Measurements from ENCODE around the gene NACC2. TPM values are rescaled to one million over a fixed set of nuclear protein-coding genes. Genes with fewer than 3 reads are reported as not detected.

The NACC2 gene
- total RNA-seq, 4 donors from 2014 or later, result 26.0 to 51.7 (median 43.5) TPM

- Histone ChIP-seq H3K9me3 (no peaks in the 10 kb centered on the region), H3K4me1 (peaks cover 66 to 72% of the 10 kb centered on the region in 2 donors), H3K36me3 (no peaks in the 10 kb centered on the region), H3K27ac (peak overlapping the region; percentile 95 to 100 (median 98)), H3K27me3 (no peaks in the 10 kb centered on the region), H3K4me3 (peak overlapping the region in 3 of 4 donors; percentile 67 to 90 (median 79))
- in situ Hi-C loops (cut with MboI; ENCODE audit: low sequenced_read_pairs in 4 of 4), result loop anchor here in 1 of 4 donors (10.0 kb wide), 1 partner anchor 128 kb away; the partner anchor contains the start of gene UBAC1
- TF ChIP-seq POLR2A (IDR thresholded peaks at IDR 0.05), result no peak
- TF ChIP-seq, protein P1, sequence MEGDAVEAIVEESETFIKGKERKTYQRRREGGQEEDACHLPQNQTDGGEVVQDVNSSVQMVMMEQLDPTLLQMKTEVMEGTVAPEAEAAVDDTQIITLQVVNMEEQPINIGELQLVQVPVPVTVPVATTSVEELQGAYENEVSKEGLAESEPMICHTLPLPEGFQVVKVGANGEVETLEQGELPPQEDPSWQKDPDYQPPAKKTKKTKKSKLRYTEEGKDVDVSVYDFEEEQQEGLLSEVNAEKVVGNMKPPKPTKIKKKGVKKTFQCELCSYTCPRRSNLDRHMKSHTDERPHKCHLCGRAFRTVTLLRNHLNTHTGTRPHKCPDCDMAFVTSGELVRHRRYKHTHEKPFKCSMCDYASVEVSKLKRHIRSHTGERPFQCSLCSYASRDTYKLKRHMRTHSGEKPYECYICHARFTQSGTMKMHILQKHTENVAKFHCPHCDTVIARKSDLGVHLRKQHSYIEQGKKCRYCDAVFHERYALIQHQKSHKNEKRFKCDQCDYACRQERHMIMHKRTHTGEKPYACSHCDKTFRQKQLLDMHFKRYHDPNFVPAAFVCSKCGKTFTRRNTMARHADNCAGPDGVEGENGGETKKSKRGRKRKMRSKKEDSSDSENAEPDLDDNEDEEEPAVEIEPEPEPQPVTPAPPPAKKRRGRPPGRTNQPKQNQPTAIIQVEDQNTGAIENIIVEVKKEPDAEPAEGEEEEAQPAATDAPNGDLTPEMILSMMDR (IDR thresholded peaks at IDR 0.05 in 4 of 5, conservative IDR thresholded peaks at IDR 0.05 in 1 of 5), result no peak
- DNase-seq (peak in 1 of 2 donors; percentile 14), ATAC-seq (no peak)
- intact Hi-C loops (cut with DNase I; ENCODE audit: low total_unique reads), result loop anchor here (5.0 kb wide), 1 partner anchor 185 kb away; the partner anchor contains the start of gene CAMSAP1
Measured at GRCh38 chr9:136092741-136093140, 2.3 kb downstream of the NACC2 start.

DNA sequence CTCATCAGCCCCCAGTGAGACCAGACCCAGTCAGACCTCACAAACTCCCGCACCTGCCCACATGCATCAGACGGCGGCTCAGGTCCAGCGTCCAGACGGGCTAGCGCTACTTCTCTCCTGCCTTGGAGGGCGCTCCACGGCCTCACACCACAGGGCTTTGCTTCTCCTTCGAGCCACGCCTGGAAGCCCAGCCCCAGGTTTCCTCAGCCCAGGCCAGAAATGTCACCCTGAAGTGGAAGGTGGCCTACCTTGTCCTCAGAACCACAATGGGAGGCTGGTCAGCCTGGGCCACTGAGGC, 2.8 kb downstream of the NACC2 start:
- Histone ChIP-seq H3K36me3 (no peaks in the 10 kb centered on the region), H3K27ac (peak overlapping the region; percentile 95 to 100 (median 98)), H3K9me3 (no peaks in the 10 kb centered on the region), H3K27me3 (no peaks in the 10 kb centered on the region), H3K4me3 (peak overlapping the region in 2 of 4 donors; percentile 67 to 79), H3K4me1 (peaks cover 71 to 77% of the 10 kb centered on the region in 2 donors)
- in situ Hi-C loops (cut with MboI; ENCODE audit: low sequenced_read_pairs in 4 of 4), result loop anchor here in 1 of 4 donors (10.0 kb wide), 1 partner anchor 128 kb away; the partner anchor contains the start of gene UBAC1
- intact Hi-C loops (cut with DNase I; ENCODE audit: low total_unique reads), result loop anchor here (5.0 kb wide), 1 partner anchor 185 kb away; the partner anchor contains the start of gene CAMSAP1
- TF ChIP-seq POLR2A (IDR thresholded peaks at IDR 0.05), result no peak
- TF ChIP-seq, protein P1 (IDR thresholded peaks at IDR 0.05 in 4 of 5, conservative IDR thresholded peaks at IDR 0.05 in 1 of 5), result no peak
- DNase-seq, result peak in 1 of 2 donors; percentile 57
- ATAC-seq, result no peak

DNA sequence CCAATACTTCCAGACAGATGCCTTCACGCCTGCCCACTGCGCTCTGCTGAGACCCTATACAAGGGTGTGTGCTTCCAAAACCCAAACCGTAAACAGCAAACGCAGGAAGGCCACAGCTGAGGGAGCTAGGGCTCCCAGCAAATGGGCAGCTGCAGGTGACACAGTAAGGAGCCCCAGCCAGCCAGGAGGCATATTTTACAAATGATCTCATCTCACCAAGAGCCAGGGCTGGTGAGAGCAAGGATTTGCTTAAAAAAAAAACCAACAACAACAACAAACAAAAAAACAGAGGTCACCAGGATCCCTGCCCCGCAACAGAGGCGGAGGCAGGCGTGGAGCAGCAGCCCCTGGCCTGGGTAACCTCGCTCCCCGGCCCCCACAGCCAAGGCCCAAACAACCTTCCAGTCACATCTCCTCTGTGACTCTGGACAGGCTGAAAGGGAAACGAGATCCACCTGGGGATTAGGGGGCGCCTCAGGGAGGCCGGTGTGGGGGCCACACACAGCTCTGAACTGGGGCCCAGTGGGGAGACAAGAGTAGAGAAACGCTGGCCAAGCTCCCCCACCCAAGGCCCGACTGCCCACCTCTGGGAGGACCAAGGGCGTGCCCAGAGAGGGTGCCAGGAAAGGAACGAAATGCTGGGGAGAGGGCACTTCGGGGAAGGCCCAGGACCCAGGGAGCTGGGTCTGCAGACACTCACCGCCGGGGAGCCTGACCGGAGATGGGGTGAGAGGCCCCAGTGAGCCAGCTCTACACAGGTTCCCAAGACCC, 3.3 kb downstream of the NACC2 start:
- Histone ChIP-seq H3K27me3 (no peaks in the 10 kb centered on the region), H3K4me1 (peaks cover 76 to 80% of the 10 kb centered on the region in 2 donors), H3K4me3 (peak overlapping the region in 3 of 4 donors; percentile 2 to 38 (median 23)), H3K27ac (peak overlapping the region; percentile 95 to 100 (median 98)), H3K36me3 (no peaks in the 10 kb centered on the region), H3K9me3 (no peaks in the 10 kb centered on the region)
- in situ Hi-C loops (cut with MboI; ENCODE audit: low sequenced_read_pairs in 4 of 4) (loop anchor here in 1 of 4 donors (10.0 kb wide), 1 partner anchor 127 kb away; the partner anchor contains the start of gene UBAC1), intact Hi-C loops (cut with DNase I; ENCODE audit: low total_unique reads) (loop anchor here (5.0 kb wide), 1 partner anchor 184 kb away; the partner anchor contains the start of gene CAMSAP1)
- ATAC-seq, result peak; percentile 21 to 42
- TF ChIP-seq, protein P1 (IDR thresholded peaks at IDR 0.05 in 4 of 5, conservative IDR thresholded peaks at IDR 0.05 in 1 of 5), result no peak
- peak; percentile 52 to 60 for TF ChIP-seq POLR2A (IDR thresholded peaks at IDR 0.05)
- DNase-seq, result peak; percentile 47 to 69

DNA sequence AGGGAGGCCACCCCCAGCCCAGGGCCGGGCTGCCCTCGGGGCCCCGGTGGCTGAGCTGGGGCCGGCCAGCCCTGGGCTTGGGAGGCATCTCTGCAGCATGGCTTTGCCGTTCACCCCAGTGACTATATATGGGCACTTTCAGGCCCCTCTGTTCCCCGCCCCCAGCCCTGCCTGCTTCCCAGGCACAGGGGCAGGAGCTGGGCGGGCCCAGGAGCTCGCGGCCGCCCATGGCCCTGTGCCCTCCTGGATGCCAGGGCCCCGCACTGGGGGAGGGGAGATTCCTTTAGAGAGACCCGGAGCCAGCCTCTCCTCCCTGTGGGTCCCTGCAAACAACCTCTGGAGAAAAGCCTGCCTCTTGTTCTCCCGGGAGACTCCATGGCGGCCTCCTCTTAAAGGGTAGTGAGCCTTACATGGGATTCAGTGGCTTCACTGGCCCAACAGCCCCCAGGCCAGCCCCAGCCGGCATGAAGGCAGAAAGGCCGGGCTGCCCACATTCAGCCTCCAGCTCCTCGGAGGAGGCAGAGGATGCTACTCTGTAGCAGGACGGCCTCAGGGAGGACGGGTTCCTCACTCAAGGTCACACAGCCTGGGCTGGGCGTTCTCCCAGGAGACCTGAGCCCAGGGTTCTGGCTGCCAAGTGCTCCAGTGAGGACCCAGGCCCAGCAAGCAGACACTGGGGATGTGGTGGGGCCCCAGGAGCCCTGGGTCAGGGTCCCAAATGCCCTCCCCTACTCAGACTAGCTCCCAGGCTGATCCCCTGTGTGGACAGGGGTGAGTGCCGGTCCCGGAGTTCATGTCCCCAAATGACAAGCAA, 4.1 kb downstream of the NACC2 start:
- Histone ChIP-seq H3K4me1 (peaks cover 80% of the 10 kb centered on the region in 2 donors), H3K27ac (peak overlapping the region; percentile 95 to 100 (median 98)), H3K4me3 (peak overlapping the region; percentile 2 to 38 (median 13)), H3K9me3 (no peaks in the 10 kb centered on the region), H3K36me3 (no peaks in the 10 kb centered on the region), H3K27me3 (no peaks in the 10 kb centered on the region)
- TF ChIP-seq POLR2A (IDR thresholded peaks at IDR 0.05), result no peak
- TF ChIP-seq, protein P1 (IDR thresholded peaks at IDR 0.05 in 4 of 5, conservative IDR thresholded peaks at IDR 0.05 in 1 of 5), result no peak
- DNase-seq (peak in 1 of 2 donors; percentile 43), ATAC-seq (peak in 1 of 2 donors; percentile 0)
- intact Hi-C loops (cut with DNase I; ENCODE audit: low total_unique reads) (loop anchor here (5.0 kb wide), 1 partner anchor 184 kb away; the partner anchor contains the start of gene CAMSAP1), in situ Hi-C loops (cut with MboI; ENCODE audit: low sequenced_read_pairs in 4 of 4) (loop anchor here in 1 of 4 donors (10.0 kb wide), 1 partner anchor 126 kb away; the partner anchor contains the start of gene UBAC1)

All from gastrocnemius medialis (tissue), 4 donors.